SU-DHL-6 (cell line): ENCODE results near the gene ZDHHC11.

ENCODE experiments used
- H2AFZ ChIP-seq: fragments of 200-600 bp; sonication (generic); 2 replicates; pipeline ENCODE4 v1.6.1; 2014; ENCODE audit warnings: low read depth, mild to moderate bottlenecking, moderate library complexity, mixed read lengths, antibody characterized with exemption, low read length; ENCODE audit not compliant: severe bottlenecking
- H3F3A ChIP-seq: fragments of 200-600 bp; shearing (Covaris generic); 2 replicates; pipeline ENCODE4 v1.6.0; 2016; ENCODE audit warnings: antibody characterized with exemption, mild to moderate bottlenecking; ENCODE audit not compliant: insufficient read depth
- H3K27ac ChIP-seq: fragments of 200-600 bp; sonication (generic); 2 replicates; pipeline ENCODE4 v1.5.1; 2016; ENCODE audit warnings: low read depth, mild to moderate bottlenecking, low read length, moderate library complexity, mixed read lengths
- H3K27me3 ChIP-seq: fragments of 200-600 bp; sonication (generic), shearing (Covaris generic); 2 replicates; pipeline ENCODE4 v1.6.0; 2014; ENCODE audit warnings: mild to moderate bottlenecking, low read length
- H3K36me3 ChIP-seq: fragments of 200-600 bp; sonication (generic); 2 replicates; pipeline ENCODE4 v1.6.1; 2014; ENCODE audit warnings: mild to moderate bottlenecking, low read length, mixed read lengths
- H3K4me2 ChIP-seq: fragments of 300-600, 200-600 bp; shearing (Covaris generic), sonication (generic); 2 replicates; pipeline ENCODE4 v1.6.0; 2014; ENCODE audit warnings: low read length, low read depth, mild to moderate bottlenecking; ENCODE audit not compliant: poor library complexity, severe bottlenecking
- H3K4me3 ChIP-seq: fragments of 200-600 bp; sonication (generic); 2 replicates; pipeline ENCODE4 v1.5.1; 2014; ENCODE audit warnings: antibody characterized with exemption, low read length, mild to moderate bottlenecking, mixed read lengths; ENCODE audit not compliant: insufficient read depth, poor library complexity, severe bottlenecking
- H3K79me2 ChIP-seq: fragments of 200-600 bp; sonication (generic); 2 replicates; pipeline ENCODE4 v1.6.1; 2014; ENCODE audit warnings: mild to moderate bottlenecking, low read length, moderate library complexity; ENCODE audit not compliant: insufficient read depth
- H3K9ac ChIP-seq: fragments of 200-600 bp; sonication (generic); 2 replicates; pipeline ENCODE4 v1.7.0; 2014; ENCODE audit warnings: mild to moderate bottlenecking, low read length
- H3K9me2 ChIP-seq: fragments of 200-600 bp; sonication (generic); replicated peaks from 2 replicates; pipeline ENCODE4 v1.6.1; 2014; ENCODE audit warnings: low read length; ENCODE audit not compliant: insufficient read depth
- H3K9me3 ChIP-seq: fragments of 200-600 bp; sonication (generic); 2 replicates; pipeline ENCODE4 v1.6.1; 2014; ENCODE audit warnings: low read length, mixed read lengths; ENCODE audit not compliant: insufficient read depth
- H4K20me1 ChIP-seq: fragments of 200-600 bp; sonication (generic); 2 replicates; pipeline ENCODE4 v1.6.1; 2014; ENCODE audit warnings: low read depth, mild to moderate bottlenecking, antibody characterized with exemption, low read length, moderate library complexity, mixed read lengths
- CTCF ChIP-seq: fragments of 200-600 bp; sonication (generic); IDR thresholded peaks from one replicate; pipeline ENCODE4 v1.5.1; 2017; ENCODE audit warnings: antibody characterized with exemption, mild to moderate bottlenecking, low read length, moderate library complexity; ENCODE audit not compliant: insufficient read depth, poor library complexity, severe bottlenecking
- EZH2phosphoT487 ChIP-seq: fragments of 200-600 bp; sonication (generic), shearing (Covaris generic); conservative IDR thresholded peaks from 2 replicates; pipeline ENCODE4 v1.6.1; 2018; ENCODE audit warnings: mild to moderate bottlenecking, antibody characterized with exemption, low read length, moderate library complexity, mixed read lengths

ZDHHC11 gene

GRCh38 chr5:852431-853401 lies 1.9 kb upstream of the ZDHHC11 start:
- no peak for TF ChIP-seq CTCF
- TF ChIP-seq EZH2phosphoT487: no peak
- Histone ChIP-seq H3K27ac (no peak overlapping the region), H3K79me2 (no peaks in the 10 kb centered on the region)

DNA sequence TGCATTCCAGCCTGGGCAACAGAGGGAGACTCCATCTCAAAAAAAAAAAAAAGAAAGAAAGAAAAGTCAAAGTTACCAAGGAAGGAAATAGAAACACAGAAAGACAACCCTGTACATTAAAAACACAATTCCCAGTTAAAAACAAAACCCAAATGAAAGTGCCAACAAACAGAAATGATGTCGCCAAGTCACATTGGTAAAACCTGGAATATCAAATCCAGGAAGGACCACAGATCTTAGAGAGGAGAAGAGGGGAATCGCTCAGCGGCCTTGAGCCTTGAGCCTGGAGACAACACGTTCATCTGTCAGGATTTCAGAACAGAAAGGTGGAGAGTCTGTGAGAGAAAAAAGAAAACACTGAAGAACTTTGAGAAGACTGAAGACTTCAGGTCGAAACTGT lies 1.2 kb upstream of the ZDHHC11 start:
- Histone ChIP-seq H3F3A (no peaks in the 10 kb centered on the region), H3K79me2 (no peaks in the 10 kb centered on the region), H3K4me2 (no peak overlapping the region), H3K9ac (no peak overlapping the region), H2AFZ (no peak overlapping the region), H3K4me3 (no peak overlapping the region), H4K20me1 (no peaks in the 10 kb centered on the region), H3K36me3 (no peaks in the 10 kb centered on the region), H3K9me3 (no peaks in the 10 kb centered on the region), H3K9me2 (no peaks in the 10 kb centered on the region), H3K27me3 (no peaks in the 10 kb centered on the region), H3K27ac (no peak overlapping the region)
- TF ChIP-seq EZH2phosphoT487: no peak
- no peak for TF ChIP-seq CTCF

More at GRCh38 chr5:852431-853401, 1.9 kb upstream of the ZDHHC11 start:
- H3K9ac ChIP-seq: no peak overlapping the region
- no peaks in the 10 kb centered on the region for H3K9me2 ChIP-seq
- no peaks in the 10 kb centered on the region for H4K20me1 ChIP-seq
- H3K9me3 ChIP-seq: no peaks in the 10 kb centered on the region
- no peak overlapping the region for H3K4me3 ChIP-seq
- no peaks in the 10 kb centered on the region for H3K36me3 ChIP-seq
- no peak overlapping the region for H2AFZ ChIP-seq
- H3K27me3 ChIP-seq: no peaks in the 10 kb centered on the region
- no peak overlapping the region for H3K4me2 ChIP-seq
- no peaks in the 10 kb centered on the region for H3F3A ChIP-seq

GRCh38 chr5:851553-851952 lies 767 bp upstream of the ZDHHC11 start:
- no peaks in the 10 kb centered on the region for H3K9me3 ChIP-seq
- no peak for TF ChIP-seq CTCF
- no peak for TF ChIP-seq EZH2phosphoT487
- H3K79me2 ChIP-seq: no peaks in the 10 kb centered on the region
- no peak overlapping the region for H3K4me2 ChIP-seq
- H3K4me3 ChIP-seq: no peak overlapping the region
- H4K20me1 ChIP-seq: no peaks in the 10 kb centered on the region
- no peak overlapping the region for H2AFZ ChIP-seq
- no peaks in the 10 kb centered on the region for H3K36me3 ChIP-seq
- H3K27ac ChIP-seq: no peak overlapping the region
- no peaks in the 10 kb centered on the region for H3K27me3 ChIP-seq
- H3F3A ChIP-seq: no peaks in the 10 kb centered on the region
- H3K9me2 ChIP-seq: no peaks in the 10 kb centered on the region
- no peak overlapping the region for H3K9ac ChIP-seq
